HG03196 (cell line): ENCODE data around the gene HDDC3.

Experiments used
- ATAC-seq: cut with Tn5 transposase; IDR thresholded peaks from one replicate; pipeline ENCODE4 v1.9.1; 2021; ENCODE audit not compliant: unreplicated experiment

Gene HDDC3

GRCh38 chr15:90881181-90881977 lies 51.0 kb downstream of the HDDC3 start:
- ATAC-seq = no peak

- ATAC-seq = no peak
Measured at GRCh38 chr15:90880381-90881145, 51.8 kb downstream of the HDDC3 start.
